HG03520 (cell line): ENCODE data around the gene PRRC2C.

Experiments
- ATAC-seq: cut with Tn5 transposase; IDR thresholded peaks from one replicate; pipeline ENCODE4 v1.9.1; 2021; ENCODE audit warnings: mild to moderate bottlenecking, moderate library complexity; ENCODE audit not compliant: unreplicated experiment

The PRRC2C gene

GRCh38 chr1:171628225-171628624 is 142.9 kb downstream of the PRRC2C start:
- ATAC-seq, result no peak

- ATAC-seq, result no peak
Measured at GRCh38 chr1:171635661-171636060, 150.3 kb downstream of the PRRC2C start.

GRCh38 chr1:171636141-171636540 is 150.8 kb downstream of the PRRC2C start:
- no peak for ATAC-seq

GRCh38 chr1:171637928-171638576 is 152.7 kb downstream of the PRRC2C start:
- no peak for ATAC-seq

DNA sequence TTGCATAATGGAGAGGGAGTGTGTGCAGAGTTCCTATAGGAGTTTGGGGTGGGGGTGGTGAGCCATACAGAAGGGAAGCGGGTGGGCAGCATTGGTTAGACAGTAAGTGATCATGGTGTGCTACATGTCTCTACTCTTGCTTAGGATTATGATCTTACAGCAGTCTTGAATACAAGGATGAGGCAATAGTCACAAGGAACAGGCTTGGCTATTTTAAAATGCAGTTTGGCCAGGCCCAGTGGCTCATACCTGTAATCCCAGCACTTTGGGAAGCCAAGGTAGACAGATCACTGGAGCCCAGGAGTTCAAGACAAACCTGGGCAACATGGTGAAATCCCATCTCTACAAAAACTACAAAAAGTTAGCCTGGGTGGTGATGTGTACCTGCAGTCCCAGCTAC is 154.9 kb downstream of the PRRC2C start:
- ATAC-seq, result no peak

DNA sequence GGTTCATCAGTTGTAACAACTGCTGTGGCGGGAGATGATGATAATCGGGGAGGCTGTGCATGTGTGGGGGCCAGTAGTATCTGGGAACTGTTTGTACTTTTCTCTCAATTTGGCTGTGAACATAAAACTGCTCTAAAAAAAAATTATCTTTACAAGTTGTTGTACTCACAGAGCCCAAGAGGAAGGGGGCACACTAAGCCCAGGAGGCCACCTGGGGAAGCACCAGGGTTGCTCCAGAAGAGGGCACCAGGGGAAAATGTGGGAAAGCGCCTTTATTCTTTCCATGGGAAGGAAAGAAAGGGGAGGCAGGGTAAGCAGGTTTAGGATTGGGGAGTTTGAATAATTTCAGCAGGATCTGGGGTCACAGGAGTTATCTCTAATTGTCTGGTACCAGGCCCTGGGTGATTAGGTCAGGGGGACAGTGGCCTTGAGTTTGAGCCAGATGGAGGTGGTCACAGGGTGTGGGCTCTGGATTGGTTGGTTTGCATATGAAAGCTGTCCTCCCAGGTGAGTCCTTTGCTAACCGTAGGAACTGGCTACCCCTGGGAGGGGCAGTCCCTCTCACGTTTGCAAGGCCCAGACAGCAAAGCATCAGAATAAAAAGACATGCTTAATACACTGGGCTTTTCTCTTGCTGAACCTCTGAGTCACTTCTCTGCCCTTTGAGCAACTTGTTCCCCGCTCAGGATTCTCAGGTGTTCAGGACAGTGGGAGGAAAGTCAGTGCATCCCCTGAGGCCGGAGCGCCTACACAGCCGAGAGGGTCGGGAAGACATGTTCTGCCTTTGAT is 155.9 kb downstream of the PRRC2C start:
- no peak for ATAC-seq

GRCh38 chr1:171642197-171642596 is 156.9 kb downstream of the PRRC2C start:
- no peak for ATAC-seq
